Stimulated activated CD8-positive, alpha-beta memory T cell treated with anti-CD3 and anti-CD28 coated beads, Interleukin-4, amount 100 ng/mL, for 24 hours (primary cell): ENCODE results near the gene KCNK7.
A peak's percentile ranks its signal among the peaks of the same experiment; 100 is the strongest.

Experiments
- DNase-seq: peaks from one replicate; pipeline ENCODE4 v3.0.0-alpha.2; 2020; ENCODE audit warnings: low read depth

The KCNK7 gene

GRCh38 chr11:65586676-65587075 is 8.9 kb downstream of the KCNK7 start:
- DNase-seq: no peak

DNA sequence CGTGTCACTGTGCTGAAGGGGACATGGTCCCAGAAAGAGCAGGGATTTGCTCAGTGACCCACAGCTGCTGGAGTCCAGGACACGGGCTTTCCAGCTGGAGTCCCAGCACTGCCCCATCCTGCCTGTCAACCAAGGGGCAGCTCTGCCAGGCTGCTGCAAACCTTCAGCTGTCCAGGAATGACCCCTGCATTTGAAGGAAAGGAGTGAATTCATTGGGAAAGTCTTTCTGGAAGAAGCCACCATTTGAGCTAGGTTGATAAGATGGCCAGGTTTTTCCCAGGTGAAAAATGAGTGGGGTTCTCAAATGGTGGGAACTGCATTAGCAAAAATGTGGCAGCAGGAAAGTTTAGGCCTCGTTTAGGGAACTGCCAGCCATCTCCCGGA is 9.4 kb downstream of the KCNK7 start:
- no peak for DNase-seq

DNA sequence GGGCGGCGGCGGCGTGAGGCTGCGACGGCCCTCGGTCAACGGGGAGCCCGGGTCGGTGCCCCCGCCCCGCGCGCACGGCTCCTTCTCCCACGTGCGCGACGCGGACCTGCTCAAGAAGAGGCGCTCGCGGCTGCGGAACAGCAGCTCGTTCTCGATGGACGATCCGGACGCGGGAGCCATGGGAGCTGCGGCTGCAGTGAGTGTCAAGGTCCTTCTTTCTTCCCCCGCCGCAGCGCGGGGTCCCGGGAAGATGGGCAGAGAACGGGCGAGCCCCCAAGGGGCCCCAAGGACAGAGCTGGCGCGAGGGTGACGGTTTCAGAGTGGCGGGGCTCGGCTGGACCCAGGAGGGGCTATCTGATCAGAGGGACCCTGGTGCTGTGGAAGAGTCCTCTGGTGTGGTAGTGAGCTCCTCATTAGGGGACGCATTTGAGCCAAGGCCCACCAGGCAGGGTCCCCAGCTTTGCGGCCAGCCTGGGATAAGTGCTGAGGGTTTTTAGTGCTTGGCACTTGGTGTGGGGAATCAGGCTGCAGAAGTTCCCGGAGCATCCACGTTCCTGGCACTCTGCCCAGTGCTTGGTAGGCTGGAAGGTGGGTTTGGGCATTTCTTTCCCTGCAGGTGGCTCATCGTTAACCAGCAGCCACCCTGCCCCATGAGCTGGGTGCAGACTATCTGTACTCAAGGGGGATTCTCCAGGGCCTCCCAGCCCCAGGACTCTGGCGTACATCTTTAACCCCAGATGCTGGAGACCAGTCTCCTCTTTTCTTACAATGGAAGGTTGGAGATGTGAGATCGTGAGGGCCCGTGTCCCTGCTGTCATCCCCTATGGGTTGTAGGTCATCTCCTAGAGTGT is 10.0 kb downstream of the KCNK7 start:
- DNase-seq: no peak

GRCh38 chr11:65584723-65585171 is 10.9 kb downstream of the KCNK7 start:
- no peak for DNase-seq

- no peak for DNase-seq
These were observed 11.5 kb downstream of the KCNK7 start for GRCh38 chr11:65584106-65584505.

DNA sequence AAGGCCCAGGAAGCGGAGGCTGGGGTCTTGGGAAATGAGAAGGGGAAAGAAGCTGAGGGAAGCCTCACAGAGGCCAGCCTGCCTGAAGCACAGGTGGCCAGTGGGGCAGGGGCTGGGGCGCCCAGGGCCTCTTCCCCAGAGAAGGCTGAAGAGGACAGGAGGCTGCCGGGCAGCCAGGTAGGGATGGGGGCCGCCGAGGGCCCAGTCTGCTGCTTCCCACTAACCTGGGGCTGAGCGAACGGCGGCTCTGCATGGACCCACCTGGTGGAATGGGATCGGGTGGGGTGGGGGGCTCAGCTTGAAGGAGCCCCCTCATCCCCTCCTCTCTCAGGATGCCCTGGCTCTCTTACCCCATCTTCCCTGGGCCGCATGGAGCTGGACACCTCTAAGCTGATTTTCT is 12.0 kb downstream of the KCNK7 start:
- DNase-seq: no peak

- no peak for DNase-seq
These were observed 13.7 kb downstream of the KCNK7 start for GRCh38 chr11:65581928-65582327.

DNA sequence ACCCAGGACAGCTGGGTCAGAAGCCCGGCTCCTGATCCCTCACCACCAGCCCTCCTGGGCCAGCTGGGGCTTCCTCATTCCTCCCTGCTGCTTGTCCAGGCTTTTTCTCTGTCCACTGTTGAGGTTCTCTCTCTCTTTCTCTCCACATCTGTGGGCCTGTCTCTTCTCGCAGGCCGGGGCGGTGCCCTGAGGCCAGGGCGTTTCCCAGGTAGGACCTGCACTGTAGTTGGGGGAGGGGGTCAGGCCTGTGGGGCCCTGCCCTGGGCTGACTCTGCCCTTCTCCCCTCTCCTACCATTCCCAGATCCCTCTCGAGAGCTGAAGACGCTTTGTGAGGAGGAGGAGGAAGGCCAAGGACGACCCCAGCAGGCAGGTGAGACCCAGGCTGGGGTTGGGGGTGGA is 14.8 kb downstream of the KCNK7 start:
- DNase-seq: no peak

DNA sequence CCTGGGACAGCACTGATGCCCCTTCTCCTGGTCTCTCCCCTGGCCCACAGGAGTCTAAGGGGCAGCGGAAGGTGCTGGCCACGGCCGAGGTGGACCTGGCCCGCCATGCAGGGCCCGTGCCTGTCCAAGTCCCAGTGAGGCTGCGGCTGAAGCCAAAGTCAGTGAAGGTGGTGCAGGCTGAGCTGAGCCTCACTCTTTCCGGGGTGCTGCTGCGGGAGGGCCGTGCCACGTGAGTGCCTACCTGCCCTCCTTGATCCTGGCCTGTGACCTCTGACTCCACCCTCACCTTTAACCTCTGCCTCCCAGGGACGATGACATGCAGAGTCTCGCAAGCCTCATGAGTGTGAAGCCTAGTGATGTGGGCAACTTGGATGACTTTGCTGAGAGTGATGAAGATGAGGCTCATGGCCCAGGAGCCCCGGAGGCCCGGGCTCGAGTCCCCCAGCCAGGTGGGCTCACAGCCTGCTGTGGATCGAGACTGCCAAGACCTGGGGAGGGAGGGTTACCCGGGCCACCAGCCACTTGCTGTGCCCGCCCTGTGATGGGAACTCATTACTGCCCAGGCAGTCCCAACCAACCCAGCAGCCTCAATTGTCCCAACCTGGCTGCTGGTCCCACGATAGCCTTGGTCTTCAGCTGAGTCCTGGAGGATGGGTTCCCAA is 15.4 kb downstream of the KCNK7 start:
- DNase-seq: no peak

DNA sequence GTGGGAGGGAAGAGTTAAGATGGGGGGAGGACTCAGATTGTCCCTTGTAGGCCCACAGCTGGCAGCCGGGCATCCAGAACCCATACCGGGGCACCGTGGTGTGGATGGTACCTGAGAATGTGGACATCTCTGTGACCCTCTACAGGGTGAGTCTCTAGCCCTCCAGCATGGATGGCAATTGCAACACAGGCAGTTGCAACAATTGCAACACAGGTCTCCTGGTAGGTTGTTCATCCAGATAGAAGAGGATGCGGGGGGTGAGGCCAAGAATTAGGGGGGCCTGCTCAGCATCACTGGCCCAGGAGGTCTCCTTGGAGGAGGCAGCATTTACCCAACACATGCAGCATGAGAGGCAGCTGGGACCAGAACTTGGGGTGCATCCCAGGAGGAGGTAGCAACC is 16.3 kb downstream of the KCNK7 start:
- no peak for DNase-seq

- no peak for DNase-seq
These were observed 16.9 kb downstream of the KCNK7 start for GRCh38 chr11:65578667-65579066.

- no peak for DNase-seq
These were observed 17.5 kb downstream of the KCNK7 start for GRCh38 chr11:65578134-65578533.

DNA sequence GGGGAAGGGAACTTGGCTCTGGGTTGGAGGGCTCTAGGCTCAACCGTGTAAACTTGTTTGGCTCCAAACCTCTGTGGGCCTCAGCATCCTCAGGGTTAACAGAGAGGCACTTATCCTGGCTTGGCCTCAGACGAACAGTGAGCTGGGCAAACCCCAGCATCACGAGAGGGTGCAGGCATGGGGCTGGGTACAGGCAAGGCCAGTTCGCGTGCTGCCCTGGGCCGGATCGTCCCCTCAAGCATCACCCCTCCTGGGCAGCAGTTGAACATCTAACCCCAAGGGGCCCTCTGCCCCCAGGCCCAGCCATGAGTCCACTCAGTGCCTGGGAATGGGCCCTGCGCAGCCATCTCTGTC is 17.9 kb downstream of the KCNK7 start:
- DNase-seq: no peak

DNA sequence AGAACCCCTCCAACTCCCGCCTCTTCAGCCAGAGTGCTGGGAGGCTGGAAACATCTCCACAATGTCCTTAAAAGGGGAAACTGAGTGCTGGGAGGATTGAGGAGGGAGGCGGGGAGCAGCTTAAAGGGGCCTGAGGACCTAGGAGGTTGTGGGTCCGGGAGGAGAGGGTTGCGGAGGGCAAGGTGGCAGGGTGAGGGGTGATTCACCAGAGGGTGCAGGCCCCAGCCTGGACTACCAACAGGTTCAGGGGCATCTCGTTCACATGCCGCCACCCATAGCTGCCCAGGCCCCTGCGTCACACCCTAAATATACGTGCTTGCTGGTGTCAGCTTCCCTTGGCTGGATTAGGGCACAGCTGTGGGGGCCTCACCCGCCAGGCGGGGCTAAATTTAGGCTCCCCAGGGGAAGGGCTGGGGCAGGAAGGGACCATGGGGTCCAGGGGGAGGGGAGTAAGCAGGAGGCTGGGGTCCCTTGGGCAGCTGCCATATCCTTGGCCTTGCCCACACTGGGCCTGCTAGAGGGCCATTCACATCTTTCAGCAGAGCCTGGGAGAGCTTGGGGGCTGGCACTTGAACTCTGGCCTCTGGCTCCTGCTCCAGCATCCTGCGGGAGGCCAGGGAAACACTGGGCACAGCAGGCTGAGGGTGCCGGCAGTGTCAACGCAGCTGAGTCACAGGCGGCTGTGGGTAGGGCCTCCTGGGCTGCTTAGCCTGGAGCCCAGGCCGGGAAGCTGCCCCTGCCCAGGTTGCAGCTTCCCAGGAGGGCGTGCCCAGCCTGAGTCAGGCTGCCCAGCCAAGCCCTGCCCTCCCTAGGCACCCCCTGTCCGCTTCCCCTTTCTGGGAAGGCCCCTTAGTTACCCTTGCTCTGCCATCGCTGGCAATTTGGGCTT is 18.5 kb downstream of the KCNK7 start:
- DNase-seq: no peak

GRCh38 chr11:65576232-65576866 is 19.3 kb downstream of the KCNK7 start:
- no peak for DNase-seq

DNA sequence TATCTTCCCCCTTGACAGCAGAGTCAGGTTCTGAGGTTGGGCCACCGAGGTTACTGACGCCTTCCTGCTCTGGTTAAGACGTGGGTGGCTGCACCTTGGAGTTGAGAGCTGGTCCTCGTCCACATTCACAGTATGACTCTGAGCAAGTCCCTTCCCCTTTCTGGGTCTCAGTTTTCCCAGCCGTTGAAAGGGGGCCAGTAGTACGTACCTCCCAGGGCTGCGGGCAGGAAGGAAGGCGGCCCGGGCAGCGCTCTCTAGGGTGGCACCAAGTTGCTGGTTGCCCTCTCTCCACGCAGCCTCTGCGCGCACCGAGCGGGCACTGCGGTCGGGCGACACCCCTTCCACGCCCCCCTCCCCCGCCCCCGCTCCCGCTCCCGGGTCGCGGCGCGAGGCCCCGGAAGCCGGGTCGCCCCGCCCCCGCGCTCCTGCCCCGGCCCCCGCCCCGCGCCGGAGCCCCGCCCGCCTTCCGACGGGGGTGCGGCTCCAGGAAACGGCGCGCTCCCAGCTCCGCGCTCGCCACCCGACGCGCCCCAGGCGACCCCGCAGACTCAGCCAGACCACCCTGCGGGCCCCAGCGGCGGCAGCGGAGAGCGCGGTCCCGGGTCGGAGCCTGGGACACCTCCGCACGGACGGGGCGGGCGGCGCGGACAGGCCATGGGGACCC is 19.9 kb downstream of the KCNK7 start, which contains the start of gene EHBP1L1:
Gene EHBP1L1 (plus strand): TSS at position 486 of the 664 bp plus-strand sequence. CDS start 250 bp downstream, outside the sequence.
- peak; percentile 61 for DNase-seq

- DNase-seq: no peak
These were observed 20.6 kb downstream of the KCNK7 start for GRCh38 chr11:65574811-65575567.

GRCh38 chr11:65574109-65574810 is 21.3 kb downstream of the KCNK7 start:
- peak; percentile 87 for DNase-seq

DNA sequence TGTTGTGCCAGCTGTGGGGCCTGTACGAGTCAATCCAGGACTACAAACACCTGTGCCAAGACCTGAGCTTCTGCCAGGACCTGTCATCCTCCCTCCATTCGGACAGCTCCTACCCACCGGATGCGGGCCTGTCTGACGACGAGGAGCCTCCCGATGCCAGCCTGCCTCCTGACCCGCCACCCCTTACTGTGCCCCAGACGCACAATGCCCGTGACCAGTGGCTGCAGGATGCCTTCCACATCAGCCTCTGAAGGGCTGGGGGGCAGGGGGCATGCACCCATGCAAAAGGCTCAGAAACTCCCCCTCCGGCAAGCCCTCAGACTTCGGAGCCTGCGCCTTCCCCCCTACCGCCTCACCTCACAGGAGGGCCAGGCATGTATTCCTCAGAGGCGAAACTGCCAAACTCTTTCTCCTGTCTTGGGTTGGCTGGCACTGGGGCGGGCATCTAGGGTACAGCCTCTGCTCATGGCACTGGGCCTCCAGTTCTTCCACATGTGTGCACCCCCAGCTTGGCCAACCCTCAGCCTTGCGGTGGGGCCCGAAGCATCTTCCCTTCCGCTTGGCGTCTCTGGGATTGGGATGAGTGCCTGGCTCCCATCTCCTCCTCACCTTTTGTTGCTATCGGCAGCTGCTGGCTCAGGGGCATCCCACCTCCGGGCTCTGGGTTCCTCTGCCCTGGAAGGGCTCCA is 22.1 kb downstream of the KCNK7 start:
- no peak for DNase-seq
